ENCODE results near the gene NDUFS7. TPM values are rescaled to one million over a fixed set of nuclear protein-coding genes. Genes with fewer than 3 reads are reported as not detected.

NDUFS7 gene
- total RNA-seq, 4 donors from 2014 or later: 108 to 217 (median 128) TPM

DNA sequence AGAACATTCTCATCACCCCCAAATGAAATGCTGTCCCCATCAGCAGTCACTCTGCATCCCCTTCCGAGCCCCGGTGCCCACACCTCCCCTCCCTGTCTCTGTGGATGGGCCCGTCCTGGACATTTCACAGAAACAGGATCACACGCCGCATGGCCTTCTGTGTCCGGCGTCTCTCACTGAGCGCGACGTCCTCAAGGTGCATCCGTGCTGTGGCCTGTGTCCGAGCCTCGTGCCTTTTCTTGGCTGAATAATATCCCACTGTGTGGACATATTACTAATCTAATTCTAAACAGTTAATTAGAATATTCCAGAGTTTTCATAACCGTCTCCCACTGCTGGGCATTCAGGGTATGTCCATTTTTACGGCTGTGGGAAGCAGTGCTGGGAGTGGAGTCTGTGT, 8.7 kb downstream of the NDUFS7 start:
- TF ChIP-seq, protein P1, sequence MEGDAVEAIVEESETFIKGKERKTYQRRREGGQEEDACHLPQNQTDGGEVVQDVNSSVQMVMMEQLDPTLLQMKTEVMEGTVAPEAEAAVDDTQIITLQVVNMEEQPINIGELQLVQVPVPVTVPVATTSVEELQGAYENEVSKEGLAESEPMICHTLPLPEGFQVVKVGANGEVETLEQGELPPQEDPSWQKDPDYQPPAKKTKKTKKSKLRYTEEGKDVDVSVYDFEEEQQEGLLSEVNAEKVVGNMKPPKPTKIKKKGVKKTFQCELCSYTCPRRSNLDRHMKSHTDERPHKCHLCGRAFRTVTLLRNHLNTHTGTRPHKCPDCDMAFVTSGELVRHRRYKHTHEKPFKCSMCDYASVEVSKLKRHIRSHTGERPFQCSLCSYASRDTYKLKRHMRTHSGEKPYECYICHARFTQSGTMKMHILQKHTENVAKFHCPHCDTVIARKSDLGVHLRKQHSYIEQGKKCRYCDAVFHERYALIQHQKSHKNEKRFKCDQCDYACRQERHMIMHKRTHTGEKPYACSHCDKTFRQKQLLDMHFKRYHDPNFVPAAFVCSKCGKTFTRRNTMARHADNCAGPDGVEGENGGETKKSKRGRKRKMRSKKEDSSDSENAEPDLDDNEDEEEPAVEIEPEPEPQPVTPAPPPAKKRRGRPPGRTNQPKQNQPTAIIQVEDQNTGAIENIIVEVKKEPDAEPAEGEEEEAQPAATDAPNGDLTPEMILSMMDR (IDR thresholded peaks at IDR 0.05): no peak
- no peak for TF ChIP-seq POLR2A (IDR thresholded peaks at IDR 0.05)
- intact Hi-C loops (cut with DNase I; ENCODE audit: low total_unique reads): no loop called here

DNA sequence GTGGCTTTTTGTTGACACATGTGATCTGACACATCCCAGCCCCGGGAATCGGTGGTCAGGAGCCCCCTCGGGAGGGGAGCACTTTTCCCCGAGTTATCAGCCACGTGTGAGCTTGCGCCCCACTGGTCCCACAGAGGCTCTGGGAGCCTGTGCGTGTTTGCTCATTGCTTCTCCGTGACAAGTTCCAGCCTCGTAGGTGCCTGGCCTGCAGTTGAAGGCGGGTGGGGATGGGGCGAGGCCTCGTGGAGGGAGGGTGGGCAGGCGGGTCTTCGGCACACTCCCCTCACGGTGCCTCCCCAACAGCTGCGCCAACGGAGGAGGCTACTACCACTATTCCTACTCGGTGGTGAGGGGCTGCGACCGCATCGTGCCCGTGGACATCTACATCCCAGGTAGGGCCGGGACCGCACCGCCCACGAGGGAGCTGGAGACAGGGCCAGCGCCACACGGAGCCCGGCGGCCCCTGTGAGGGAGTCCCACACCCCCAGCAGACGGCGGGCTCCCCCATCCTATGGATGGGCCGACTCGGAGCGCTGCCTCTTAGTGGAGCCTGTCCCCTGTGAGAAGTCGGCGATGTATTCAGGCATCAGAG, 9.3 kb downstream of the NDUFS7 start:
- DNase-seq (ENCODE audit: low spot score in 2 of 2): no peak
- WGBS, 2 donors: 89 to 93% methylated on average over 13 to 34 of the region's 37 CpGs
- no peak overlapping the region for H3K4me3 ChIP-seq (ENCODE audit: low read depth, poor library complexity, severe bottlenecking)
- TF ChIP-seq POLR2A (IDR thresholded peaks at IDR 0.05): no peak
- TF ChIP-seq, protein P1 (IDR thresholded peaks at IDR 0.05): no peak
- intact Hi-C loops (cut with DNase I; ENCODE audit: low total_unique reads): no loop called here

More for the DNA sequence above, 8.7 kb downstream of the NDUFS7 start:
- 94 to 95% methylated on average over 15 of the region's 15 CpGs for WGBS, 2 donors
- no peak overlapping the region for H3K4me3 ChIP-seq (ENCODE audit: low read depth, poor library complexity, severe bottlenecking)
- DNase-seq (ENCODE audit: low spot score in 2 of 2): no peak

DNA sequence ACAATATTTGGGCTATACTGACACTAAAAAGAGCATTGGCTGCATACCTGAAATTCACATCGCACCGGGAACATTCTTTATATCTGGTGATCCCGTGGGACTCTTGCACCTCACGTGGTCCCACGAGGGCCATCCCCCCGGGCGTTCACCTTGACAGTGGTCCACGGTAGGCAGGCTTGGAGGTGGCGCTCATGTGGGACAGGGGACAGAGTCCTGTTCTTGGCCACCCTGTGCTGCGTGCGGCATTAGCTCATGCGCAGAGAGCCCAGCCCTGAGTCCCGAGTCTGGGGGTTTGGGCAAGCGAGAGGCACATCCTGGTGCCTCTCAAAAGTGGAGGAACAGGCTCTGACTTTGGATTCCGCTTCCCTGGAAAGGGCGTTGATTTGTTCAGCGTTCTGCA, 10.1 kb downstream of the NDUFS7 start:
- TF ChIP-seq POLR2A (IDR thresholded peaks at IDR 0.05): no peak
- TF ChIP-seq, protein P1 (IDR thresholded peaks at IDR 0.05): no peak
- intact Hi-C loops (cut with DNase I; ENCODE audit: low total_unique reads): no loop called here
- WGBS, 2 donors: 51 to 67% methylated on average over 13 to 15 of the region's 17 CpGs
- H3K4me3 ChIP-seq (ENCODE audit: low read depth, poor library complexity, severe bottlenecking): no peak overlapping the region
- DNase-seq (ENCODE audit: low spot score in 2 of 2): no peak

DNA sequence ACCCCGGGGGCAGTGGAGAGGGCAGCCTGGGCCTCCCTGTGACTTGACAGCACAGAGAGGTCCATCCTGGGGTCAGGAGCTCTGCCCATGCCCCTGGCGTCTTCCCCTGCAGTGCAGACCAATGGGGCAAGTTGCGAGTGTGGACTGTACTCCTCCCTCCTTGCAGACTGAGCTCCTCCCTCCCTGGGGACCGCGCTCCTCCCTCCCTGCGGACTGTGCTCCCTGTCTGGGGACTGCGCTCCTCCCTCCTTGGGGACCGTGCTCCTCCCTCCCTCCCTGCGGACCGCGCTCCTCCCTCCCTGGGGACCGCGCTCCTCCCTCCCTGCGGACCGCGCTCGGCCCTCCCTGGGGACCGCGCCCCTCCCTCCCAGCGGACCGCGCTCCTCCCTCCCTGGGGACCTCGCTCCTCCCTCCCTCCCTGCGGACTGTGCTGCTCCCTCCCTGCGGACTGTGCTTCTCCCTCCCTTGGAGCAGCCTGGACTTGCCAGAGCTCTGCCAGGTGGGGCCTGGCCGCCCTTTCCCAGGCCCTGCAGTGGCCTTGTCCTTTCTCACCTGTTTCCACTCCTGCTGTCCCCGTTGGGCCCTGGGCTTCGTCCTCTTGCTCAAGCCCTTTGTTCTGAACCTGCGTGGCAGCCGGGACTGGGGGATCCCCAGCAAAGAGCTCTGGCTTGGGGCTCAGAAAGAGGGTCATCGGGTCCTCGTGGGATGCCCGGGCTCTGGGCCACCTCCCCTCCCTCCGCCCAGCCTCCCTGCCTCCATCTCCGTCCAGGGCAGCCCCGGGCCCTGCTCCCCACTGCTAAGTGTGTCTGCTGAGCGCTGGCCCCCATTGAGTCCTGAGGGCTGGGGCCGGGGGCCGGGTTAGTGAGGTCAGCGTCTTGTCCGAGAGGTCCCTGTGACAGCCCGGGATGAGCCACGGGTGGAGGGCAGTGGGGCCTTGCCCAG, 10.8 kb downstream of the NDUFS7 start:
- DNase-seq (ENCODE audit: low spot score in 2 of 2): no peak
- no peak overlapping the region for H3K4me3 ChIP-seq (ENCODE audit: low read depth, poor library complexity, severe bottlenecking)
- TF ChIP-seq, protein P1 (IDR thresholded peaks at IDR 0.05): no peak
- TF ChIP-seq POLR2A (IDR thresholded peaks at IDR 0.05): no peak
- intact Hi-C loops (cut with DNase I; ENCODE audit: low total_unique reads): no loop called here
- 50 to 60% methylated on average over 36 to 43 of the region's 43 CpGs for WGBS, 2 donors

DNA sequence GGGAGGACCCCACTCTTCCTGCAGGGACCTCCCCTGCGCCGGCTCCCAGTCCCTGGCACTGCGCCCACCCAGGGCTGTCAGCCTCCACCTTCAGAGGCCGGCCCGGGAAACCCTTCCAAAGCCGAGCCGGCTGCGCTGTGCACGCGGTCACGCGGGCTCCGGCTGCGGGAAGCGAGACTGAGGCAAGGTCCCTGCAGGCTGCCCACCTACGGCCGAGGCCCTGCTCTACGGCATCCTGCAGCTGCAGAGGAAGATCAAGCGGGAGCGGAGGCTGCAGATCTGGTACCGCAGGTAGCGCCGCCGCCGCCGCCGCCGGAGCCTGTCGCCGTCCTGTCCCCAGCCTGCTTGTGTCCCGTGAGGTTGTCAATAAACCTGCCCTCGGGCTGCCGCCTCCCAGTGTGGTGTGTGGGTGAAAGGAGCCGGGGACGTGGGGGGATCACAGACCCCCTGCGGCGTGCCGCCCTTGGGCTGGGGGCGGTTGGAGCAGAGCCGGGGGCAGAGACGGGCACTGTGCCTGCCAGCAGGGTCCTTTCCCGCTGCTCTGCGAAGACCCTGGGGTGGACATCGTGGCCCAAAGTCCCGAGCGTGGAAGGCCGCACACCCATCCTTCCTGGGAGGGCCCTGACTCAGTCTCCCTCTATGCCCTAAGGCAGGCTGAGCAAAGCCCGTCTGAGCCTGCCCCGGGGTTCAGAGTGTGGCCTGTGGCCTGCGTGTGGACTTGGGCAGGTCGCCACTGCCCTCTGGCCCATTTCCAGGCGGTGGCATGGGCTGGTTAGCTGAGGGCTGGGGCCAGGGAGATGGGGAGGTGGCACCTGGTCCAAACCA, 11.7 kb downstream of the NDUFS7 start:
- TF ChIP-seq POLR2A (IDR thresholded peaks at IDR 0.05): no peak
- TF ChIP-seq, protein P1 (IDR thresholded peaks at IDR 0.05): no peak
- intact Hi-C loops (cut with DNase I; ENCODE audit: low total_unique reads): no loop called here
- WGBS, 2 donors: 42 to 76% methylated on average over 31 to 35 of the region's 52 CpGs
- DNase-seq (ENCODE audit: low spot score in 2 of 2): no peak
- no peak overlapping the region for H3K4me3 ChIP-seq (ENCODE audit: low read depth, poor library complexity, severe bottlenecking)
